ENCODE data around the gene ARHGAP32.

Gene ARHGAP32

DNA sequence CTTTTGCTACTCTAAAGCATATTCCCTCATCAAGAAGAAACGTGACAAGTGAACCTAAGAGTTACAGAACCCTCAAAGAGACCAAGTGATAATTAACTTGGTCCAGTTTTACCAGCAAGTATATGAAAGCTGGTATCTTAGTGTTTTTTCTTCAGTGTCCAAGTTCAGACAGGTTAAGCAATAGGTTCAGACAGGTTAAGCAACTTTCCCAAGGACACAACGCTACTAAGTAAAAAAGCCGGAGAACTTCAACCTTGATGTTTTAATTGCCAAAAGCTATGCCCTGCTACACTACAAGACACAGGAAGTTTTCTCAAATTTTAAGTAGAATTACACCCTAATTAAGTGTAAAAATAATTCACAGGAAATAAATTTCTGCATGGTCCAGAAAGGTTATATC is 30.0 kb upstream of the ARHGAP32 start:
- H3K36me3 ChIP-seq (ENCODE audit: insufficient read depth, low read length) = no peaks in the 10 kb centered on the region
- peaks cover 6% of the 10 kb centered on the region for H3K4me1 ChIP-seq (ENCODE audit: insufficient read depth, low read length)
- H3K9me3 ChIP-seq (ENCODE audit: low read length) = peaks cover 9% of the 10 kb centered on the region
- H3K4me3 ChIP-seq (ENCODE audit: low read depth in 1 of 2, low read length in 2 of 2) = no peak overlapping the region
- H3K9ac ChIP-seq (ENCODE audit: low read length) = no peak overlapping the region
- H3K27ac ChIP-seq (ENCODE audit: low read depth, low read length) = no peak overlapping the region
- no peaks in the 10 kb centered on the region for H3K27me3 ChIP-seq (ENCODE audit: control insufficient read depth in 1 of 2, insufficient read depth in 2 of 2, low read length in 2 of 2)

DNA sequence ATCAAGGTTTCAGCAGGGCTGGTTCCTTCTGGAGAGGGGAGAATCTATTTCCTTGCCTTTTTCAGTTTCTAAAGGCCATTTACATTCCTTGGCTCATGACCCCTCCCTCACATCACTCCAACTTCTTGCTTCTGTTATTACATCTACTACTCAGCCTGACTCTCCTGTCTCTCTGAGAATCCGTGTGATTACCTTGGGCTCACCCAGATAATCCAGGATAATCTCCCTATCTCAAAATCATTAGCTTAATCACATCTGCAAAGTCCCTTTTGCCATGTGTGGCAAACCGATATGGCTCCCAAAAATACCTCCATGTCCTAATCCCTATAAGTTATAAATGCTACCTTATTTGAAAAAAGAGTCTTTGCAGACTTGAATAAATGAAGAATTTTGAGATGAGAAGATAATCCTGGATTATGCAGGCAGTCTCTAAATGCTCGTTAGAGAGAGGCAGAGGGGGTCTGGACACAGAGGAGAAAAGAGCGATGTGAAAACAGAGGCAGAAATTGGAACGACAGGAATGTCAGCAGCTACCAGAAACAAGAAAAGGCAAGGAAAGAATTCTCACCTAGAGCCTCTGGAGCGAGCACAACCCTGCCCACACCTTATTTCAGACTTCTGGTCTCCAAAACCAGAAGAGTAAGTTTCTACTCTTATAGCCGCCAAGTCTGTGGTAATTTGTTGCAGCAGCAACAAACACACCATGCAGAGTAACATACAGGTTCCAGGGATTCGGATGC is 23.6 kb upstream of the ARHGAP32 start:
- H3K36me3 ChIP-seq (ENCODE audit: insufficient read depth, low read length) = no peaks in the 10 kb centered on the region
- no peak overlapping the region for H3K4me3 ChIP-seq (ENCODE audit: low read depth in 1 of 2, low read length in 2 of 2)
- H3K4me1 ChIP-seq (ENCODE audit: insufficient read depth, low read length) = no peaks in the 10 kb centered on the region
- H3K9me3 ChIP-seq (ENCODE audit: low read length) = no peaks in the 10 kb centered on the region
- no peaks in the 10 kb centered on the region for H3K27me3 ChIP-seq (ENCODE audit: control insufficient read depth in 1 of 2, insufficient read depth in 2 of 2, low read length in 2 of 2)
- H3K9ac ChIP-seq (ENCODE audit: low read length) = no peak overlapping the region
- no peak overlapping the region for H3K27ac ChIP-seq (ENCODE audit: low read depth, low read length)

DNA sequence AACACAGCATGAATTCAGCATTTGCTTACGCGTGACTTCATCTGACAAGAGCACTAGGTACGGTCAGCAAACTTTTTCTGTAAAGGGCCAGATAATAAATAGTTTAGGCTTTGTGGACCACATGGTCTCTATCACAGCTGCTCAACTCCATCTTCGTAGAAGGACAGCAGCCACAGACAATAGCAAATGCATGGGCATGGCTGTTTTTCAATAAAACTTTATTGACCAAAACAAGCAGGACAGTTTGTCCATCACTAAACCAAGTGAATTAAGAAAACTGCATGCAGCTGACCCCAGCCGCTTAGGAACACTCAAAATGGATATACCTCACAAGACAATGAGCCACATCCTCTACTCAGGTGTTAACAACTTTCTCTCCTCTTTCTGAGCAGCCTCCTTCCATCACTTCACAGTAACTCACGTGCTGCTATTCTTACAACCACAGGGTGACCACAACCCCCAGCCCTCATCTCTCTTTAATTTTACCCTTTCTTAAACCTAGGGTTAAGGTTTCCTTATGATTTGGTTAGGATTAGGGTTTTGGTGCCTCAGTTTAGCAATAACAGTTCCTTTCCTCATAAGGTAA is 22.7 kb upstream of the ARHGAP32 start:
- no peak overlapping the region for H3K27ac ChIP-seq (ENCODE audit: low read depth, low read length)
- no peaks in the 10 kb centered on the region for H3K36me3 ChIP-seq (ENCODE audit: insufficient read depth, low read length)
- H3K9ac ChIP-seq (ENCODE audit: low read length) = no peak overlapping the region
- no peak overlapping the region for H3K4me3 ChIP-seq (ENCODE audit: low read depth in 1 of 2, low read length in 2 of 2)
- no peaks in the 10 kb centered on the region for H3K9me3 ChIP-seq (ENCODE audit: low read length)
- no peaks in the 10 kb centered on the region for H3K4me1 ChIP-seq (ENCODE audit: insufficient read depth, low read length)
- H3K27me3 ChIP-seq (ENCODE audit: control insufficient read depth in 1 of 2, insufficient read depth in 2 of 2, low read length in 2 of 2) = no peaks in the 10 kb centered on the region

DNA sequence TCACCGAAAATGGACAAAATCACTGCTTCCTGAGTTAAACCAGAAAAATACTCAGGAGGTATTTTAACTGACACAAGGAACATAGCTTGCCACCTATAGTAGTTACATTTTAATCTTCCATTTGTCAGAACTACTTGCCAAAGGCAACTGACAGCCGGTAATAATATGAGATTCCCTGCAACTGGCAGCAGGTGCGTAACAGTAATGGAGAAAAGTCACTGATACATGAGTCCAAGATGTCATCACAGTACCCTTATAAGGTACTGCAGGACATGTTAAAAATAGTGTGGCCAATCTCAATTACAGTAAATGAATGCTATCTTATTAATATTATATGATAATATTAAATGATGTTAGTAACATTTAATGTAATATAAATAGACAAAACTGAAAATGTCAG is 21.1 kb upstream of the ARHGAP32 start:
- H3K36me3 ChIP-seq (ENCODE audit: insufficient read depth, low read length) = no peaks in the 10 kb centered on the region
- no peaks in the 10 kb centered on the region for H3K9me3 ChIP-seq (ENCODE audit: low read length)
- H3K9ac ChIP-seq (ENCODE audit: low read length) = no peak overlapping the region
- H3K27me3 ChIP-seq (ENCODE audit: control insufficient read depth in 1 of 2, insufficient read depth in 2 of 2, low read length in 2 of 2) = no peaks in the 10 kb centered on the region
- no peak overlapping the region for H3K4me3 ChIP-seq (ENCODE audit: low read depth in 1 of 2, low read length in 2 of 2)
- H3K27ac ChIP-seq (ENCODE audit: low read depth, low read length) = no peak overlapping the region
- H3K4me1 ChIP-seq (ENCODE audit: insufficient read depth, low read length) = peaks cover 4% of the 10 kb centered on the region

DNA sequence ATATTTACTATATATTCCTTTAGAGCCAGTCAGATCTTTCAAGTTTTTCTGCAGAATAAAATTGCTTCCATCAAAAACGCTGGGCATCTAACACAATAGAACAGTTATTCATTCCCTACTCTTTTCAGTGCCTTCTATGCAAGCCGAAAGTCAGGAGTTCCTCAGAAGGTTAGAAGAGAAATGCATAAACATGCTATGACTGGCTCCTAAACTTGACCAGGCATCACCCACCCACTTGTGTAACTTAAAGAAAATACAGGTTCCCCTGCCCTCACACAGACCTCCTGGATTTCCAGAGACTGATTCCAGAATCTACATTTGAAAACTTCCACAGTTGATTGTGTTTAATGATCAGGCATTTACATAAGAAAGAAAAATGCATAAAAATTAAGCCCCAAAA is 19.3 kb upstream of the ARHGAP32 start:
- Histone ChIP-seq H3K9me3 (ENCODE audit: low read length) (no peaks in the 10 kb centered on the region), H3K9ac (ENCODE audit: low read length) (no peak overlapping the region), H3K27ac (ENCODE audit: low read depth, low read length) (no peak overlapping the region), H3K36me3 (ENCODE audit: insufficient read depth, low read length) (no peaks in the 10 kb centered on the region), H3K4me1 (ENCODE audit: insufficient read depth, low read length) (peaks cover 4% of the 10 kb centered on the region), H3K27me3 (ENCODE audit: control insufficient read depth in 1 of 2, insufficient read depth in 2 of 2, low read length in 2 of 2) (no peaks in the 10 kb centered on the region), H3K4me3 (ENCODE audit: low read depth in 1 of 2, low read length in 2 of 2) (no peak overlapping the region)

DNA sequence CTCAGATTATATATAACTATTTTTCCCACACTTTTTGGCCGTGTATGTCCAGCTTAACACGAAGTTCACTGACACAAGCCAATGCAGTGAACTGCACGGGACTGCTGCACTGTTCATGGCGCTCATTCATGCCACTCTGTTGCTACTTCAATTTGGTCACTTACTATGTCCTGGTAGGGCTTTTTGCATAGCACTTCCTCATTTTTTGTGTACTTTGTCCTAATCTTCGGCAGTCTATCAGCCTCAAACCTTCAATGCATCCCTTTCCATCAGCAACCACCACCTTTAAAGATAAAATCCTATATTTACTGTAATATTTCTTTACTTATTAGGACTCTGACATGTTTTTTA is 18.7 kb upstream of the ARHGAP32 start:
- no peaks in the 10 kb centered on the region for H3K36me3 ChIP-seq (ENCODE audit: insufficient read depth, low read length)
- no peaks in the 10 kb centered on the region for H3K27me3 ChIP-seq (ENCODE audit: control insufficient read depth in 1 of 2, insufficient read depth in 2 of 2, low read length in 2 of 2)
- H3K9me3 ChIP-seq (ENCODE audit: low read length) = no peaks in the 10 kb centered on the region
- no peak overlapping the region for H3K9ac ChIP-seq (ENCODE audit: low read length)
- no peak overlapping the region for H3K4me3 ChIP-seq (ENCODE audit: low read depth in 1 of 2, low read length in 2 of 2)
- H3K27ac ChIP-seq (ENCODE audit: low read depth, low read length) = no peak overlapping the region
- H3K4me1 ChIP-seq (ENCODE audit: insufficient read depth, low read length) = peaks cover 4% of the 10 kb centered on the region

DNA sequence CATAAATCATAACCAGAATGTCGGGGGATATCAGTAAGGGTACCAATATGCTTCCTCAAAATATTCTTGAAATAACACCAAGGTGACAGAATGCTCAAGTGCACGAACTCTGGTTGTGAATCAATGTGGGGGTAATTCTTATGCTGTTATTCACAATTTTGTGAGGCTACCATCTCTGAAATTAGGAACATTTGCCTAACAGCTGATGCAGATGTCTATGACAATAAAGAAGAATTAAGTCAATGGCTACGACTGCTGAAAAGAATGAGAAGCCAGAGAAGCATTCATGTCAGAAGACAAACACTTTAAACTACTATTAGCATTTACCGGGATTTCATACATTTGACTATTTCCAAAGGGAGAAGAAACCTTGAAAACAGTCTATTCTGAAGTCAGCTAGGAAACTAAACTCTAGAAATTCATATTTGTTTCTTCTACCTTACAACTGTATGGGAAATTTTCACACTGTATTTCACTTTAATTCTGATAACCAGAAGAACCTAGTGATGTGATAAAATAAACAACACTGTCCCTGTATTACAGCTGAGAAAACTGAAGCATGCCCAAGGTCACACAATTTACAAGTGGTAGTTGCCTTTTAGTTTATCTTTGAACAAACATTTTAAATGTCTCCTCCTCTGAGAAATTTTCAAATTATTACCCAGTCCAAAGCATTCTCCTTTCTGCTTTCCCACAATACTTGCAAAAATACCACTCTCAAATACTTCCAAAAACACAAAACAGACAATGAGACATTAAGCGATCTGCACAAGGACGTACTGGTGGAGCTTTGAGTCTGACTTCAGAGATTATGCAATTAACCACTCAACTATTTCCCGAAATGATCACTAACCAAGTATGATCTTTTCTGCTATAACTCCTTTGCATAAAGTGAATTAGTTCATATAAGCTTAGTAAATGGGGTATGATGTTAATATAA is 18.0 kb upstream of the ARHGAP32 start:
- H3K27me3 ChIP-seq (ENCODE audit: control insufficient read depth in 1 of 2, insufficient read depth in 2 of 2, low read length in 2 of 2) = no peaks in the 10 kb centered on the region
- peaks cover 4% of the 10 kb centered on the region for H3K4me1 ChIP-seq (ENCODE audit: insufficient read depth, low read length)
- H3K27ac ChIP-seq (ENCODE audit: low read depth, low read length) = no peak overlapping the region
- H3K4me3 ChIP-seq (ENCODE audit: low read depth in 1 of 2, low read length in 2 of 2) = no peak overlapping the region
- no peak overlapping the region for H3K9ac ChIP-seq (ENCODE audit: low read length)
- no peaks in the 10 kb centered on the region for H3K9me3 ChIP-seq (ENCODE audit: low read length)
- H3K36me3 ChIP-seq (ENCODE audit: insufficient read depth, low read length) = no peaks in the 10 kb centered on the region

DNA sequence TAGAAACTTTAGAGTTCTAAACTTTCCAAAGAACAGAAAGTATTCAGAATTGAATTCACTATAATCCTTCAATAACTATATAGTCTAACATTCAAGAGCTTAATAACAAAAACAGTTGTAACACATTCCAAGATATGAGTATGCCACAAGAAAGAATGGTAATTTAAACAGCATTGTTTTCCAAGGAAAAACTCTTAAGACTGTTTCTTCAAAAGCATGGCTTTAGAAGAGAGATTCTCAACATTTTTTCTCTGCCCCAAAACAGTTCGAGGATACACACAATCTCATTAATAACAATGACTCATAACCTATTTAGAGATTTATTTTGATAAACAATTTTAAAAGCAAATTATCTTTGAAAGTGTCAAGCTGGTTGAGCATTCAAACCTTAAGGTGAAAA is 16.7 kb upstream of the ARHGAP32 start:
- Histone ChIP-seq H3K27me3 (ENCODE audit: control insufficient read depth in 1 of 2, insufficient read depth in 2 of 2, low read length in 2 of 2) (no peaks in the 10 kb centered on the region), H3K9ac (ENCODE audit: low read length) (no peak overlapping the region), H3K27ac (ENCODE audit: low read depth, low read length) (no peak overlapping the region), H3K4me1 (ENCODE audit: insufficient read depth, low read length) (peaks cover 4% of the 10 kb centered on the region), H3K4me3 (ENCODE audit: low read depth in 1 of 2, low read length in 2 of 2) (no peak overlapping the region), H3K9me3 (ENCODE audit: low read length) (no peaks in the 10 kb centered on the region), H3K36me3 (ENCODE audit: insufficient read depth, low read length) (no peaks in the 10 kb centered on the region)

DNA sequence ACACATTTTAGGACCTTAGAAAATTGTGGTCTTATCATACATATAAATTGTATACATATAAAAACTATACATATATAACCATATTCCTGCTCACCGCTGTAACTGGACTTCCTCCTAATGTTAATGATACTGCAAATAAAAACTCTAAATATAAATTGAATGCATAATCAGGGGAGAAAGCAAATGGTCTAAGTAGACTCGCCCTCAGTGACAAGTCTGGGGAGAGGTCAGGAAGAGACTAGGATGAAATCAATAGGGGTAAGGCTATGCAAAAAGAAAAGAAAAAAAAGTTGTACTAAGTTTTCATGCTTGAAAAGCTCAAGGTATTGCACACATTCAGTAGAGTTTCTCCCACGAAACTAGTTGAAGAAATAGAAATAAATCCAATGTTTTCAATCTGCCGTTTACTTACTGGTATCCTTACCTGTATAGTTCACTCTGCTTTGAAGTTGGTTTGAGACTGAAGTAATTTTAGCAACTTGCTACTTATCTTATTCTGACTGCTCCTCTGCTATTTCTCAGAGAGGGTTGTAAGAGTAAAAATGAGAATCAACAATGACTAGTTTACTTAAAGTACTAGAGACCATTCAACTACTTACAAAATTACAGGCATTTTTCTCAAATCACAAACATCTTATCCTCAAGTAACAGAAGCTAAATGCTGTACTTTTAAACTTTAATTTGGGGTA is 12.2 kb upstream of the ARHGAP32 start:
- H3K9ac ChIP-seq (ENCODE audit: low read length) = no peak overlapping the region
- peaks cover 4% of the 10 kb centered on the region for H3K4me1 ChIP-seq (ENCODE audit: insufficient read depth, low read length)
- H3K9me3 ChIP-seq (ENCODE audit: low read length) = no peaks in the 10 kb centered on the region
- no peaks in the 10 kb centered on the region for H3K36me3 ChIP-seq (ENCODE audit: insufficient read depth, low read length)
- no peaks in the 10 kb centered on the region for H3K27me3 ChIP-seq (ENCODE audit: control insufficient read depth in 1 of 2, insufficient read depth in 2 of 2, low read length in 2 of 2)
- no peak overlapping the region for H3K4me3 ChIP-seq (ENCODE audit: low read depth in 1 of 2, low read length in 2 of 2)
- H3K27ac ChIP-seq (ENCODE audit: low read depth, low read length) = no peak overlapping the region

DNA sequence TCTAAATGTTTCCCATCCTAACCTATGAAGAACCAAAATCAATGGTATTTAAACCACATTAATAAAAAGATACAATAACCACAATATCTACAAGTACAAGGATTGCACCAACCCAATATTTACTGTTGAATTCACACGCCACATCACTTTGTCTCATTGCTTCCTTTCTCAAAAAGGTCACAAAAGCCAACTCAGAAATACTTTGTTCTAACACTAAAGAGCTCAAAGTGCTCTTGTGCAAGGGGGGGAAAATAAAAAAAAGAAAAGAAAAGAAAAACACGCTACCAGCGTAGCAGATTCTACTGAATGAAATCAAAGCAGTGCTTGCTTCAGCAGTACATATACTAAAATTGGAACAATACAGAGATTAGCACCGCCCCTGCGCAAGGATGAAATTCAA is 10.5 kb upstream of the ARHGAP32 start:
- no peaks in the 10 kb centered on the region for H3K36me3 ChIP-seq (ENCODE audit: insufficient read depth, low read length)
- no peaks in the 10 kb centered on the region for H3K27me3 ChIP-seq (ENCODE audit: control insufficient read depth in 1 of 2, insufficient read depth in 2 of 2, low read length in 2 of 2)
- H3K4me1 ChIP-seq (ENCODE audit: insufficient read depth, low read length) = no peaks in the 10 kb centered on the region
- no peak overlapping the region for H3K9ac ChIP-seq (ENCODE audit: low read length)
- H3K9me3 ChIP-seq (ENCODE audit: low read length) = no peaks in the 10 kb centered on the region
- no peak overlapping the region for H3K4me3 ChIP-seq (ENCODE audit: low read depth in 1 of 2, low read length in 2 of 2)
- no peak overlapping the region for H3K27ac ChIP-seq (ENCODE audit: low read depth, low read length)

DNA sequence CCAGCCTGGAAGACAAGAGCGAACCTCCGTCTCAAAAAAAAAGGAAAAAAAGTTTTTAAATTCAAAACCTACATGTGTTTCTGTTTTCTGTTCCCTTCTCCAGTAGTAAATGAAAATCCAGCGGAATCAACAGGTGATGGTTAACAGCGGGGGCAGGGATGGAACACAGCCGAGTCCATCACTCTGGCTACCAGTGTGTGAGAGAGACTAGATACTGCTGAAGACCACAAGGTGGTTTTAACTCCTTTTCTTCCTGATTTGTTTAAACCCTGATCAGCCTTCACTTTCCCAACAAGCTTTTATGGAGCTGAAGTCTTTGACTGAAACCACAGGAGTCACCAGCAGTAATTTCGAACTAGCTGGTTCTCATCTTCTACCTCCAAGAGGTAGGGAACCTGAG is 3.6 kb upstream of the ARHGAP32 start:
- Histone ChIP-seq H3K4me3 (ENCODE audit: low read depth in 1 of 2, low read length in 2 of 2) (no peak overlapping the region), H3K9me3 (ENCODE audit: low read length) (no peaks in the 10 kb centered on the region), H3K4me1 (ENCODE audit: insufficient read depth, low read length) (no peaks in the 10 kb centered on the region), H3K27me3 (ENCODE audit: control insufficient read depth in 1 of 2, insufficient read depth in 2 of 2, low read length in 2 of 2) (no peaks in the 10 kb centered on the region), H3K27ac (ENCODE audit: low read depth, low read length) (no peak overlapping the region), H3K9ac (ENCODE audit: low read length) (no peak overlapping the region), H3K36me3 (ENCODE audit: insufficient read depth, low read length) (no peaks in the 10 kb centered on the region)

All from muscle layer of colon (tissue), 2 donors.